Middle frontal gyrus (tissue), 1 donor: Measurements from ENCODE around the gene SLC25A40.
"Not testable (repeated sequence)": the region's sequence is repeated elsewhere in the genome, so short reads cannot be mapped to it uniquely, and the experiment has no call there.

Experiments
- DNase-seq: peaks from one replicate; pipeline ENCODE4 v3.0.0-alpha.2; 2015; ENCODE audit warnings: low spot score; ENCODE audit errors: extremely low spot score

The SLC25A40 gene

DNA sequence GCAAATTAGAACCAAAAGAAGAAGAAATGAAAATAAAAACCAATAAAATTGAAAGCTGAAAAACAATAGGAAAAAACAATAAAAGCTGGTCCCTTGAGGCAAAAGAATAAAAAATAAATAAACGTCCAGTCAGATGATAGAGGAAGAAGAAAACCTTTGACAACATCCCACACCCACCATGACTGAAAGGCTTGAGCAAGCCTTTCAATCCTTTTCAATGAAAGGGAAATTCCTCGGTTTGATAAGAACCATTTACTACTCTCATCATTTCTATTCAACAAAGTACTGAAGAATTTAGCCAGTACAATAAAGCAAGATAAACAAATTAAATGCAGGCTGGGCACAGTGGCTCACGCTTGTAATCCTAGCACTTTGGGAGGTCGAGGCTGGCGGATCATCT is 3.8 kb downstream of the SLC25A40 start:
- no peak for DNase-seq

DNA sequence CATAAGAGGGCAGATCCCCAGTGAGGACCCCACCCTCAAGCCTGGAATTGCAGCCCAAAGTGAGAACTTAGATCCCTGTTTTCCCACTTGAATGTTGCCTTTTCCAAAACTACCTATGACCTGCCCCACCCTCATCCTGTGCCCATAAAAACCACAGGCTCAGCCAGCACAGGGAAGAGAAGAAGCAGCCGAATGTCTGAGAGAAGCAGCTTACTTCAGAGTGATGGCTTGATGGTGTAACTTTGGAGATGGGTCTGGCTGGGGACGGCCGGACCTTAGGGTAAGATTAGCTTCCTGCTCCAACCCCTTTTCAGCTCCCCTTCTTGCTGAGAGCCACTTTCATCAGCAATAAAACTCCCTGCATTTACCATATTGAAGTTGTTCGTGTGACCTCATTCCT is 5.7 kb downstream of the SLC25A40 start:
- DNase-seq, result no peak

DNA sequence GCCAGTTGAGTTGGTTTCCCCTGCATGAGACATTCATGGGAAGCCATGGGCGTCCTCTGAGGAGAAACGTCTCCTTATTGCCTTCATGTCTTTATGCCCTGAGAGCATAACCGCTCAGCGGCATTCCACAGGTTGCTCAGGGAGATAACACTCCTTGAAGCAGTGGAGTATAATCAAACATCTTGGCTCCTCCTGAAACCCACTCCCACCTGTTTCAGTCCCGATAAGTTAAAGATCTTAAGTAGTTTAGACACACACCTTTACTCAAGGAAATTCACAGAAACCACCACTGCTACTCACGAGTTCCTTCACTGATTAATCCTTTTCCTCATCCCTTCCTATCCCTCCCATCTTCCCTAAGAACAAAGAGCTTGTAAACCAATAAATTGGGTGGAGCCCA is 9.6 kb downstream of the SLC25A40 start:
- DNase-seq, result not testable (repeated sequence)

DNA sequence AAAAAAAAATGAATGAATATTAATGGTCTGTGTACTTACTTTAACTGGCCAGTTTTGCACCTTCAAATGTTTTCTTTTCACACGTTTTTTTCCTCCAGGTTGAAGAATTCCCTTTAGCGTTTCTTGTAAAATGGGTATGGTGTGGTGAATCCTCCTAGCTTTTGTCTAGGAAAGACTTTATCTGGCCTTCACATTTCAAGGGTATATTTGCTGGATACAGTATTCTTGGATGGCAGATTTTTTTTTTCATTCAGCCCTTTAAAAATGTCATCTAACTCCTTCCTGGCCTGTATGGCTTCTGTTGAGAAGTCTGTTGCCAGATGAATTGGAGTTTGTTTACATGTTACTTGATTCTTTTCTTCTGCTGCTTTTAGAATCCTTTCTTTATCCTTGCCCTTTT is 10.1 kb downstream of the SLC25A40 start:
- DNase-seq, result no peak

DNA sequence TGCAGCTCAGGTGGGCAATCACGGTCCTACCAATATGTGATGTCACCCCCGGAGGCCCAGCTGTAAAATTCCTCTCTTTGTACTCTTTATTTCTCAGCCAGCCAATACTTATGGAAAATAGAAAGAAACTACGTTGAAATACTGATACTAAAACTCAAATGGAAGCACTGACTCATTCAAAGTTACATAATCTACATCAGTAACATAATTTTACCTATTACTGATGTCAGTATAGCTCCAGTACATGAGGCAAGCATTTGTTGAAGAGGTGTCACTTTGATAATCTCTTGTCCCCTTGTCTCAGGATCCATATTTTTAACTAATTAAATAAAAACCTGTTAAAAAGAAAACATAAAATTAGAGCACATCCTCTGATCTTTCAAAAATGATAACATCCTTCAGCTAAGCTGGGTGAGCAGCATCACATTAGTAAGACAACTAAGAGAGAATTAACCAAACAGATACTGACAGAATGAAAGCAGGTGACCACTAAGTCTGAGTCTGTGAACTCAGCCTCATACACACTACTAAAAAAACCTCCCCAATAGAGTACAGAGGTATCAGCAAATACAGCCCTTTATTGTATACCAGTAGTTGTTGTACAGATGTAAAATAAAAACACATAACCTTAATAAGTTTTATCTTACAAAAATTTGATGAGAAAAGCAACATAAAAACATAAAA is 17.6 kb downstream of the SLC25A40 start:
- no peak for DNase-seq

DNA sequence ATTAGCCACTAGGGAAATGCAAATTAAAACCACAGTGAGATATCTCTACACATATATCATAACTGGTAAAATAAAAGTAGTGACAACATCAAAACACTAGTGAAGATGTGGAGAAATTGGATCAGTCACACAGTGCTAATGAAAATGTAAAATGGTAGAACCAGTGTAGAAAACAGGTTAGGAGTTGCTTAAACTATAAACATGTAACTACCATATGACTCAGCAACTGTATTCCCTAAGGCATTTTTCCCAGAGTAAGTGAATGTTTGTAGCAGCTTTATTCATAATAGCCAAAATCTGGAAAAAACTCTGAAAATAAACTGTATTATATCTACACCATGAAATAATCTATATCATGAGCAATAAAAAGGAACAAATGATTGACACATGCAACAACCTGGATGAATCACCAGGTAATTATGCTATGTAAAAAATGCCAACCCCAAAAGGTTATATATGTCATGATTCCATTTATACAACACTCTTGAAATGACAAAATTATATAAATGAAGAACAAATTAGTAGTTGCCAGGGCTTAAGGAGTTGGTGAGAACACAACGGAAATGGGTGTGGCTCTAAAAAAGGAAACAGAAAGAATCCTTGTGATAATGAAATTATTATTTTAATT is 22.8 kb downstream of the SLC25A40 start:
- no peak for DNase-seq

DNA sequence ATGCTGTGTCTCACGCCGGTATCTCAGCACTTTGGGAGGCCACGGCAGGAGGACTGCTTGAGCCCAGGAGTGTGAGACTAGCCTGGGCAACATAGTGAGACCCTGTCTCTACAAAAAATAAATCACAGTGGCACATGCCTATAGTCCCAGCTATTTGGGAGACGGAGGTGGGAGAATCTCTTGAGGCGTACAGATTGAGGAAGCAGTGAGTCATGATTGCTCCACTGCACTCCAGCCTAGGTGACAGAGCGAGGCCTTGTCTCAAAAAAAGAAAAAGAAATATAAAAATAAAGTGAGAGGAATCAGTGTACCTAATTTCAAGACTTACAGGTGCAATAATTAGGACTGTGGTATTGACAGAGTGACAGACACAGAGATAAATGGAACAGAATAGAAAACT is 23.9 kb downstream of the SLC25A40 start:
- DNase-seq, result no peak

DNA sequence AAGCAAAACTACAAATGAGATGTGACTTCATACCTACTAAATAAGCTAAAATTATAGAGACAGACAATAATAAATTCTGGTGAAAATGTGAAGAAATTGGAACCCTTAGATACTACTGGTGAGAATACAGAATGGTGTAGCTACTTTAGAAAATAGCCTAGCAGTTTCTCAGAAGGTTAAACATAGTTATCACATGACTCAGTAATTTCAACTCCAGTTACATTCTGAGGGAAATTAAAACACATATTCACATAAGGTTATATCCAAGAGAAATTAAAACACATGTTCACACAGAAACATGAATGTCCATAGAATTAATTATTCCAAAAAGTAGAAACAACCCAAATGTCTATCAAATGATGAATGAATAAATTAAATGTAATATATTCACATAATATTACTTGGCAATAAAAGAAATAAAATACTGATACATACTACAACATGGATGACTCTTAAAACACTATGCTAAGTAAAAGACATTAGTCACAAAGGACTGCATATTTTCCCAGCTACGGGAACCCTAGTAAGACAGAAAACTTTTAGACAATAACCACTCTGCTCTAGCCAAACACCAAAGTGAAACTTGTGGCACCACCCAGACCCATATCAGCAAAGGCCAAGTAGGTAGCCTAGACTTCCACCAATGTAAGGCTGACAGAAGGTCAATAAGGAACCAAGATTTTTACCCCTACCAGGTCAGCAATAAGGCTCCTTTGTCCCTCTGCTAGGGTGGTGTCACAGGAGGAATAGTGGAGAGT is 25.1 kb downstream of the SLC25A40 start:
- DNase-seq, result no peak

DNA sequence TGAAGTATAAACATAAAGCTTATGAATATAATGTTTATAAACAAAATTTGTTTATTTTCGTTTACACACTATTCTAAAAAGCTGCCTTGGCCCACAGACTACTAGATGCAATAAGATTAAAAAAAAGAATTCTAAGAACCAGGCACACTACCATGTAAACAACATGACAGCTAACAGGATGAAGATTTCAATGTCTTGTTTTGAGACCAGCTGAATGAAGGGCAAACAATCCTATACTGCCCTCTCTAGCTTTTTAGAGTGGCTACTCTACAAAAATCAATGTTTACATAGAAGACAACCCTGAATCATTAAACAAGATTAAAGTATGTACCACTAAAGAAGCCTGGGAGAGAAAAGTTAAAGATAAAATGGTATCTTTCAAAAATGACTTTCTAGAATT is 38.6 kb downstream of the SLC25A40 start:
- no peak for DNase-seq

DNA sequence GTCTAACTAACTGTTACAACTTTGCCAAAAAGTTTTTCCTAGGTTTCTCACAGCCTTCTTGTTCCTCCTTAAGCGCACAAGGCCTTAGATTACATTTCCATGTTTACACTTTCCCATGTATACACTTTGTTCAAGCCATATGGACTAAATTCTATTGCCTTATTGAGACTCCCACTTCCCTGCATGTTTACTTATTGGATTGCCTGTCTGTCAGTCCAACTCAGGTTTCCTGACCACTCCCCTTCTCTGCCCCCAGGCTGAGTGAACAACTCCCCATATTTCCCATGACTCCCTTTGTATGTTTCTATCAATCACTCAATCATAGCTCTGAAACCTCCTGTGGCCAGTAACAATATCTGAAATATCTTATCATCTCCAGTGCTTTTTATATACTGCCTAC is 43.0 kb downstream of the SLC25A40 start:
- DNase-seq, result no peak

DNA sequence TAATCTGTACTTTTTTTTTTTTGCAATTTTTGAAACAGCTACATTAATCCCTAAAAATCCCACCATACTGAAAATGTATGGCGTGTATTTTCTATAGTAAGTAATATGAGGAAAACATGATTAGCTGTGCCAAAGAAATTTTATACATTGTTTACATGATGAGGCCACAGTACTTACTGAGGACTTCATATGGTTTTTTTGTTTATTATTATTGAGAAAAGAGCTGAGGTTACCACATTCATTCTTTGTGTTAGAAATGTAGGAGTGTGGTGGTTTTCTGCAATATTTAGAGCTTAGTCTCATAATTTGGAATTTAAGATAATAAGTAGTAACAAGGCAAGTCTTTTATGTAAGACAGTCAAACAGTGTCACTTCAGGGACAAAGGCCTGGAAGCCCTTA is 45.1 kb downstream of the SLC25A40 start:
- no peak for DNase-seq

DNA sequence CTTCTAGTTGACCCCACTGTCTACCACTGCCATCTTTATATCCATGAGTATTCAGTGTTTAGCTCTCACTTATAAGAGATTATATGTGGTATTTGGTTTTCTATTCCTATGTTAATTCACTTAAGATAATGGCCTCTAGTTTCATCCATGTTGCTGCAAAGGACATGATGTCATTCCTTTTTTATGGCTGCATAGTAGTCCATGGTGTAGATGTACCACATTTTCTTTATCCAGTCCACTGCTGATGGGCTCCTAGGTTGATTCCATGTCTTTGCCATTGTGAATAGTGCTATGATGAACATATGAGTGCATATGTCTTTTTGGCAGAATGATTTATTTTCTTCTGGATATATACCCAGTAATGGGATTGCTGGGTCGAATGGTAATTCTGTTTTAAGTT is 47.8 kb downstream of the SLC25A40 start:
- DNase-seq, result not testable (repeated sequence)

DNA sequence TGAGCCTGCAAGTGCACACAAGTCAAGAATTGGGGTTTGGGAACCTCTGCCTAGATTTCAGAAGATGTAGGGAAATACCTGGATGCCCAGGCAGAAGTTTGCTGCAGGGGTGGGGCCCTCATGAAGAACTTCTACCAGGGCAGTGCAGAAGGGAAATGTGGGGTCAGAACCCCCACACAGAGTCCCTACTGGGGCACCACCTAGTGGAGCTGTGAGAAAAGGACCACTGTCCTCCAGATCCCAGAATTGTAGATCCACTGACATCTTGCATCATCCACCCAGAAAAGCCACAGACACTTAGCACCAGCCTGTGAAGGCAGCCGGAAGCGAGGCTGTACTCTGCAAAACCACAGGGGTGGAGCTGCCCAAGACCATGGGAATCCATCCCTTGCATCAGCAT is 50.8 kb downstream of the SLC25A40 start:
- not testable (repeated sequence) for DNase-seq

DNA sequence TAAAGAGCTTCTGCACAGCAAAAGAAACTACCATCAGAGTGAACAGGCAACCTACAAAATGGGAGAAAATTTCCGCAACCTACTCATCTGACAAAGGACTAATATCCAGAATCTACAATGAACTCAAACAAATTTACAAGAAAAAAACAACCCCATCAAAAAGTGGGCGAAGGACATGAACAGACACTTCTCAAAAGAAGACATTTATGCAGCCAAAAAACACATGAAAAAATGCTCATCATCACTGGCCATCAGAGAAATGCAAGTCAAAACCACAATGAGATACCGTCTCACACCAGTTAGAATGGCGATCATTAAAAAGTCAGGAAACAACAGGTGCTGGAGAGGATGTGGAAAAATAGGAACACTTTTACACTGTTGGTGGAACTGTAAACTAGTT is 54.1 kb downstream of the SLC25A40 start:
- DNase-seq, result not testable (repeated sequence)

DNA sequence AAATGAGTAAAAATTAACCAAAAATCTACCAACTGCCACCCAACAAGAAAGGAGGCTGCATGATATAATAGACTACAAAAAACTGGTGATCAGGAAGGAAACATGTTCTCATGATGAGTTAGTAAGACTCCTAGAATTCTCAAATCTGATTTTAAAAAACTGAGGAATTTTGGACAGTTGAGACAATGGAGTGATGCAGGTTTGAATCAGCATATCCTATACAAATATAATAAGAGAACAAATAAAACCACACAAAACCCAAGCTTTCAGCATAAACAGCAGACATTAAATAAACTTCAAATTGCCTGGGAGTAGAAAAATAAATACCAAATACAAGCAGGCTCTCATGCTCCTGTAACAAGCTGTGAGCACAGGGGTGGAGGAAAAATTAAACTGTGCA is 57.8 kb downstream of the SLC25A40 start:
- no peak for DNase-seq

DNA sequence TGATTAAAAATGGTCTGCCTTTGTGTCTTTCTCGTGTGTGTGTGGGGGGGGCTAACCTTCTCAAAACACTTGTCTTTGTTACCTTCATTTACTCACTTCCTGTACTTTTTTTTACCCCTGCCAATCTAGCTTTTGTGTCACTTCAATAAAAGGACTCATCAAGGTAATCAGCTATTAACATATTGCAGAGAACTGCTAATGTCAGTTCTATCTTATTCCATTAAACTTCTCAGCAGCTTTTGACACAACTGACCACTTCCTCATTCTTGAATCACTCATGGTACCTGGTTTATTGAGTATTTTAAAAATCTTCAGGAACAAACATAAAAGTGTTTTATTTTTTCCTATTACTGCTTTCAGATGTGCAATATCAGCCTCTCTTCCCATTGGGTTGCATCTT is 59.8 kb downstream of the SLC25A40 start:
- DNase-seq, result no peak

DNA sequence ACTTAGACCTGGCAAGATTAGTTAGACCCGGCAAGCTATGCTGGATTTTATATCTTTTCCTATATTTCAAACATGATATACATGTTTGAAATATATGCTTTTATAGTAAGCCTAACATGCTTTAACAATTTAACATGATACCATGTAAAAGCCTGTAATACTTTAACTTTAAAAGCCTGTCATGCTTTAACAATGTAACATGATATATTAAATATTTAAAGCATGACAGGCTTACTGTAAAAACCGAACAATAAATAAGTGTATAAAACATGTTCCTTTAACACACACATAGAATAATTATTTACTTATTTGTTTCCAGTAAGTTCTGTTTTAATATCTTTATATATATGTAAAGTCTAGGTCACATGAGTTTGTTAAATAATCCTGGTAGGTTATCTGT is 65.4 kb downstream of the SLC25A40 start:
- no peak for DNase-seq

DNA sequence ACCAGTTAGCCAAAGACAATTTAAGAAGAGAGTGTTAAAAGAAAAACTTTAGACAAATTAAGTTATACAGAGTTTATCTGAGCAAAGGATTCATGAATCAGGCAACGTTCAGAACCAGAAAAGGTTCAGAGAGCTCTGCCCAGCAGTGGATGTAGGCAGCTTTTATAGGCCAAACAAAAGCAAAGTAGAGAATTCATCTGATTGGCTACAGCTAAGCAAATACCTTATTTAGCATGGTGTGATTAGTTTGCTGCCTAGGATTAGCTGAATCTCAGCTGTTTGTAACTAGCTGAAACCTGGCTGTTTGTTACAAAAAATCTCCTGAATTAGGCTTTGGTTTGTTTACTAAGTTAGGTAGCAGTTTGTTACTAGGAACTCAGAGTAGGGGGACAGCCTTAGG is 66.0 kb downstream of the SLC25A40 start:
- DNase-seq, result no peak

DNA sequence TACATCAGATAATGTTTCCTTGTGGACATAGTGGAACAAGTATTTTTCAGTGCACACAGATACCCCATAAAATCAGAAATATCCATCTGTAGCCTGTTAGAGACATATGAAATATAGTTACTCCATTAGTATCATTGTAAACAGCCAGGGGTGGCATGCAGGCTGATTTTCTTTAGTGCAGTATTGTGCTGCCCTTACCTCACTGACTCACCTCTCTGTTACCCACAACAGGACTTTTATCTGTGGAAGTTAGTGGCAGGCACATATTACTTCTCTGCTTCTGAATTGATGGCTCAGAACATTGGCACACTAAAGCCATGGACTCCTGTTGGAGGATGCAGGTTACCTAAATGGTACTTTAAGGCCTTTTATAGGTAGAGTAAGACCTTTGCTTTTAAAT is 70.0 kb downstream of the SLC25A40 start:
- no peak for DNase-seq

DNA sequence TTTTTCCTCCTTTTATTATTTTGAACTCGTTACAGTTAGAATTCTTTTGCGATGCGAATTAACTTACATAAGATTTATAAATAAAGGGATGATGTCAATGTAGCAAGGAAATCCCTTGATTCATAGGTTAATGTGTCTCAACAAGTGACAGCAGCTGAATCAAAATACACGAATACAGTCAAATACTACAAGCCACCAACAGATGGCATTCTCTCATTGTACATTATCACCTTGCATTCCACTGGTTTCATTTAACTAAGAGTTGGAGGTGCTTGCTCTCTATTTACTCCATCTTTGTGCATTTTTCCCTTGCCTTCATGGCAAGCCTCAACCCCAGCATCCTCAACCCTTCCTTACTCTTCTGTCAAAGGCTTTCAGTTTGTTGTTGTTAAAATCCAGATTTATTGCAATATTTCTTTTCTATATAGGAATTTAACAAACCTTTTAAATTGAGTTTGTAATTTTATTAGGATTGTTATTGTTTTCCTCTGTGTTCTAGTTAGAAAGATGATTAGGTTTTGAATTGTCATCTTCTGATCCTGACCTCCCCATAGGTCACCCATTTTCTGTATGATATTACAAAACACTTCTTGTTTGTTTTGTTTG is 78.3 kb downstream of the SLC25A40 start:
- no peak for DNase-seq

DNA sequence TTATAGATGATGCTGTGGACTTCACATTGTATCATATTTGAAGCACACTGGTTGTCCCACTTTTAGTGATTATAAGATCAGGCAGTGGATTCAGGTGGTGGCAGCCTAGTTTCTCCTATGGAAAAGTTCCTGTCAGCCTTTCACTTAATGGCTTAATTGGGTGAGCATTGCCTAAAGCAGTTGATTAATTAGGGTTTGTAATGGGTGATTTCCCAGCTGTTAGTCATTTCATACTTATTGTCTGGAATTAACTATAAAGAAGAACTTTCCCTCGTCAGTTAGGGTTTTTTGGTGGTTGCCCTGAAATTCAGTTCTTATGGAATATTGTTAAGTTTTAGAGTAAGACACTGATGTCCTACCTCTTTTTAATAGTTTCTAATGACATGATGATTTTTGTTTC is 78.8 kb downstream of the SLC25A40 start:
- DNase-seq, result no peak

DNA sequence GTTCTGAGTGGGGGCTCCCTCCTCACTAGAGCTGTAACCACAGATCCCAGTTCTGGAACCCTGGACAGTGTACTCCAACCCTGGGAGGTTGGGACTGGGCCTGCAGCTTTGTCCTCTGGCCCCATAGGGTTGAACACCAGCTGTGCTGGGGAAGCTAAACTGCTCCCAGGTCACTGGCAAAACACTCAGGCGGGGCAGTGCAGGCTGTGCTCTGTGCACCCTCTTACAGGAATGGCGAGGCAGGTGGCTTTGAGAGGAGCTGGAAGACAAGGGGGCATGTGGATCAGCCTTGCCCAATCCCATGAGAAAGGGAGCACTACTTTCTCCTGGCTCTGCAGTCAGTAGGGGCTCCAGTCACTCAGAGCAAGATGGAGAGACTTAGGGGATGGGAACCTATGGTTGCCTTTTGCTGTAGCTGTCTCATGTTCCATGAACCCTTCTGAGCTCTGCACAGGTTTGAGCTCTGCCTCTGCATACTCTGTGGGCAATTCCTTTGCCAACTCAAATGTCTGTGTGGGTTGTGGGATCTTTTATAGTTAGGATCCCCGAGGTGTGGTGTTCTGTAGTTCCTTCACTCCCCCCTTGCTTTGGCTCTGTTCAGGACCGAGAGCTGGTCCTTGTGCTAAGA is 90.7 kb downstream of the SLC25A40 start:
- no peak for DNase-seq
